Astrocyte of the cerebellum (primary cell): ENCODE results near the gene NVL.
"Not testable (repeated sequence)": the region's sequence is repeated elsewhere in the genome, so short reads cannot be mapped to it uniquely, and the experiment has no call there.

Experiments used
- DNase-seq: peaks from one replicate; pipeline ENCODE4 v3.0.0-alpha.2; 2011; ENCODE audit warnings: low read depth
- H3K4me3 ChIP-seq: 2 replicates; pipeline ENCODE4 v1.5.1; 2011; ENCODE audit warnings: mild to moderate bottlenecking, low read depth, low read length, moderate library complexity
- in situ Hi-C: cut with HindIII; loops from 2 replicates; pipeline ENCODE4 v1.10.0; 2017; ENCODE audit warnings: low sequenced_read_pairs
- TF ChIP-seq, protein P1 (sequence below): IDR thresholded peaks from 2 replicates; pipeline ENCODE4 v1.5.1; 2012; ENCODE audit warnings: low read length, low read depth, moderate library complexity, mild to moderate bottlenecking; ENCODE audit errors: missing control alignments

NVL gene

DNA sequence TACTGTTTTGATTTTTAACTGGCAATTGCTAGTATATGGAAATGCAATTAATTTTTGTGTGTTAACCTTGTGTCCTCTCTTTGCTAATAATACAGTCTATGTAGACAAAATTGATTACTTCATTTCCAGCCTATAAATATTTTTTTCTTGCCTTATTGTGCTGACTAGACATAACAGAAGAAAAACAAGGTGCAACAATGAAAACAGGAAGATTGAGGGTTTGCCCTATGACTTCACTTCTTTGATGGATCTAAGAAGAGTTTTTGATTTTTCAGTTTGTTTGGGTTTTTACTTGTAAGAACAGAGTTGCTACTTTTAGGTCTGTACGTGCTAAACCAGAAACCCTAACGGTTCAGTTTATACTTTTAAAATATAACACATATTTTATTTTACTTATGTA, 18.2 kb upstream of the NVL start:
- TF ChIP-seq, protein P1, sequence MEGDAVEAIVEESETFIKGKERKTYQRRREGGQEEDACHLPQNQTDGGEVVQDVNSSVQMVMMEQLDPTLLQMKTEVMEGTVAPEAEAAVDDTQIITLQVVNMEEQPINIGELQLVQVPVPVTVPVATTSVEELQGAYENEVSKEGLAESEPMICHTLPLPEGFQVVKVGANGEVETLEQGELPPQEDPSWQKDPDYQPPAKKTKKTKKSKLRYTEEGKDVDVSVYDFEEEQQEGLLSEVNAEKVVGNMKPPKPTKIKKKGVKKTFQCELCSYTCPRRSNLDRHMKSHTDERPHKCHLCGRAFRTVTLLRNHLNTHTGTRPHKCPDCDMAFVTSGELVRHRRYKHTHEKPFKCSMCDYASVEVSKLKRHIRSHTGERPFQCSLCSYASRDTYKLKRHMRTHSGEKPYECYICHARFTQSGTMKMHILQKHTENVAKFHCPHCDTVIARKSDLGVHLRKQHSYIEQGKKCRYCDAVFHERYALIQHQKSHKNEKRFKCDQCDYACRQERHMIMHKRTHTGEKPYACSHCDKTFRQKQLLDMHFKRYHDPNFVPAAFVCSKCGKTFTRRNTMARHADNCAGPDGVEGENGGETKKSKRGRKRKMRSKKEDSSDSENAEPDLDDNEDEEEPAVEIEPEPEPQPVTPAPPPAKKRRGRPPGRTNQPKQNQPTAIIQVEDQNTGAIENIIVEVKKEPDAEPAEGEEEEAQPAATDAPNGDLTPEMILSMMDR = no peak
- in situ Hi-C loops = no loop called here
- DNase-seq = no peak
- H3K4me3 ChIP-seq = no peak overlapping the region

DNA sequence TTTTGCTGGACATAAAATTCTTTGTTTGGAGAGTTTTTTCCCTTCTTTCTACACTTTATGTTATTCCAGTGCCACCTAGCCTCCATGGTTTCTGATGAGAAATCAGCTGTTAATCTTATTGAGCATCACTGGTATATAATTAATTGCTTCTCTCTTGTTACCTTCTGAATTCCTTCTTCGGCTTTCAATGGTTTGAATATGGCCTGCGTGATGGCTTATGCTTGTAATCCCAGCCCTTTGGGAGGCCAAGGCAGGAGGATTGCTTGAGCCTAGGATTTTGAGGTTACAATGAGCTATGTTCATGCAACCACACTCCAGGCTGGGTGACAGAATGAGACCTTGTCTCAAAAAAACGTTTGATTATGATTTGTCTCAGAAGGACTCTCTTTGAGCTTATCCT, 13.7 kb upstream of the NVL start:
- in situ Hi-C loops = no loop called here
- TF ChIP-seq, protein P1 = no peak
- no peak overlapping the region for H3K4me3 ChIP-seq
- no peak for DNase-seq

DNA sequence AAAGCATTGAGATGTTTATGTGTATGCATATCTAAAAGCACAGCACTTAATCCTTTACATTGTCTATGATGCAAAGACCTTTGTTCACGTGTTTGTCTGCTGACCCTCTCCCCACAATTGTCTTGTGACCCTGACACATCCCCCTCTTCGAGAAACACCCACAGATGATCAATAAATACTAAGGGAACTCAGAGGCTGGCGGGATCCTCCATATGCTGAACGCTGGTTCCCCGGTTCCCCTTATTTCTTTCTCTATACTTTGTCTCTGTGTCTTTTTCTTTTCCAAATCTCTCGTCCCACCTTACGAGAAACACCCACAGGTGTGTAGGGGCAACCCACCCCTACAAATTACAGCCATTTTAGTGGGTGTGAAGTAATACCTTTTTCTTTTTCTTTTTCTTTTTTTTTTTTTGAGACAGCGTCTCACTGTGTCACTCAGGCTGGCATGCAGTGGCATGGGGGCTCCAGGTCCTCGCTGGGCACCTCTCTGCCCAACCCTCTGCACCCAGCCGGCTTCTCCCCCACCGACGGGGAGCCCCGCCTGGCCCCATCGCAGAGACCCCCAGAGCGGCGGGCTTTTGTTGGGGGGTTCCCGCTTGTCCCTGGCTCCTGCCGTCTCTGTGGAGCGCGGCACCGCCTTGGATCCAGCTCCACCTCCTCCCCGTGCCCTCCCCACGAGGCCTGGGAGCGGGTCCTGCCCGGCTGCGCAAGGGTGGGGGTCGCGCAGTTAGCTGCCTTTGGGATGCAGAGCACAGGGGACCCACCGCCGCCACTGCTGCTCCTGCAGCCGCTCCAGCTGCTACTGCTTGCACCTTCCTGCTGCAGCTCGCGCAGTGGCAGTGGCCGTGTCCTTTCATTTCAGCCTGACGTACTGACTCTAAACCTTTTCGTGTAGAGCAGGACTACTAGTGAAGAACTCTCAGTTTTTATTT, 10.7 kb upstream of the NVL start:
- H3K4me3 ChIP-seq = peak overlapping the region; percentile 46
- DNase-seq, in situ Hi-C loops: not testable (repeated sequence)

DNA sequence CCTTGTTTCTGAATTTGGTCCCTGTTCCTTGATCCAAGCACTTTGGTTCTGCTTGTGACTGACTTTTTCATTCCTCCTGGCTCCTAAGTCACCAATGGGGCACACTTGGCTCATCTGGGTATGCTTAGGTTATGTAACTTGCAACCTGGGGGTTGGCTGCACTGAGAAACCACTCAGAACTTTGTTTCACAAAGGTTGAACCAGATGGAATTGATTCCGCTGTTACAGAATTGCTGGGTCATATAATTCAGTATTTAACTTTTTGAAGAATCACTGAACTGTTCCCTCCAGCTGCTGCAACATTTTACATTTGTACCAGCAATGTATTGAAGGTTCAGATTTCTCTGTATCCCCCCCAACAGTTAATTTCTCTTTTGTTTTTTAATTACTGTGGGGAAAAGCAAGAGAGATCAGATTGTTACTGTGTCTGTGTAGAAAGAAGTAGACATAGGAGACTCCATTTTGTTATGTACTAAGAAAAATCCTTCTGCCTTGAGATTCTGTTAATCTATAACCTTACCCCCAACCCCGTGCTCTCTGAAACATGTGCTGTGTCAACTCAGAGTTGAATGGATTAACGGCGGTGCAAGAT, 9.6 kb upstream of the NVL start:
- in situ Hi-C loops = no loop called here
- TF ChIP-seq, protein P1 = no peak
- no peak for DNase-seq
- no peak overlapping the region for H3K4me3 ChIP-seq

- TF ChIP-seq, protein P1 = no peak
- DNase-seq = no peak
- no peak overlapping the region for H3K4me3 ChIP-seq
- in situ Hi-C loops = no loop called here
Measured at GRCh38 chr1:224338150-224338838, 8.3 kb upstream of the NVL start.

GRCh38 chr1:224333939-224334786, 4.2 kb upstream of the NVL start:
- in situ Hi-C loops = no loop called here
- no peak overlapping the region for H3K4me3 ChIP-seq
- TF ChIP-seq, protein P1 = no peak
- no peak for DNase-seq
